ENCODE measurements around the gene WDR27.
"Not testable (repeated sequence)": the region's sequence is repeated elsewhere in the genome, so short reads cannot be mapped to it uniquely, and the experiment has no call there.

The WDR27 gene

GRCh38 chr6:169445661-169446581 lies 255.9 kb downstream of the WDR27 start:
- TF ChIP-seq POLR2A (IDR thresholded peaks at IDR 0.05; ENCODE audit: low read length), result no peak
- no peak for TF ChIP-seq GATA1 (IDR thresholded peaks at IDR 0.05; ENCODE audit: low read depth, low read length)

GRCh38 chr6:169445227-169445626 lies 256.6 kb downstream of the WDR27 start:
- no peak for TF ChIP-seq POLR2A (IDR thresholded peaks at IDR 0.05; ENCODE audit: low read length)
- no peak for TF ChIP-seq GATA1 (IDR thresholded peaks at IDR 0.05; ENCODE audit: low read depth, low read length)
- DNase-seq, result no peak

More at GRCh38 chr6:169445661-169446581, 255.9 kb downstream of the WDR27 start:
- no peak for DNase-seq

- TF ChIP-seq POLR2A (IDR thresholded peaks at IDR 0.05; ENCODE audit: low read length) (no peak), GATA1 (IDR thresholded peaks at IDR 0.05; ENCODE audit: low read depth, low read length) (no peak)
- no peak for DNase-seq
Observed at GRCh38 chr6:169441292-169441691, 260.5 kb downstream of the WDR27 start.

- no peak for DNase-seq
- TF ChIP-seq GATA1 (IDR thresholded peaks at IDR 0.05; ENCODE audit: low read depth, low read length) (no peak), POLR2A (IDR thresholded peaks at IDR 0.05; ENCODE audit: low read length) (no peak)
Observed at GRCh38 chr6:169439710-169440109, 262.1 kb downstream of the WDR27 start.

- DNase-seq, result not testable (repeated sequence)
Observed at GRCh38 chr6:169434554-169434953, 267.3 kb downstream of the WDR27 start.

- TF ChIP-seq GATA1 (IDR thresholded peaks at IDR 0.05; ENCODE audit: low read depth, low read length) (no peak), POLR2A (IDR thresholded peaks at IDR 0.05; ENCODE audit: low read length) (no peak)
- no peak for DNase-seq
Observed at GRCh38 chr6:169429001-169429400, 272.8 kb downstream of the WDR27 start.

- TF ChIP-seq GATA1 (IDR thresholded peaks at IDR 0.05; ENCODE audit: low read depth, low read length) (no peak), POLR2A (IDR thresholded peaks at IDR 0.05; ENCODE audit: low read length) (no peak)
- no peak for DNase-seq
Observed at GRCh38 chr6:169428532-169428931, 273.3 kb downstream of the WDR27 start.

- no peak for DNase-seq
- TF ChIP-seq POLR2A (IDR thresholded peaks at IDR 0.05; ENCODE audit: low read length) (no peak), GATA1 (IDR thresholded peaks at IDR 0.05; ENCODE audit: low read depth, low read length) (no peak)
Observed at GRCh38 chr6:169427856-169428255, 274.0 kb downstream of the WDR27 start.

GRCh38 chr6:169426611-169427010 lies 275.2 kb downstream of the WDR27 start:
- TF ChIP-seq GATA1 (IDR thresholded peaks at IDR 0.05; ENCODE audit: low read depth, low read length), result no peak
- no peak for TF ChIP-seq POLR2A (IDR thresholded peaks at IDR 0.05; ENCODE audit: low read length)
- no peak for DNase-seq

- TF ChIP-seq POLR2A (IDR thresholded peaks at IDR 0.05; ENCODE audit: low read length), result no peak
- no peak for DNase-seq
Observed at GRCh38 chr6:169425628-169426370, 276.0 kb downstream of the WDR27 start.

GRCh38 chr6:169424821-169425240 lies 277.0 kb downstream of the WDR27 start:
- no peak for TF ChIP-seq POLR2A (IDR thresholded peaks at IDR 0.05; ENCODE audit: low read length)
- TF ChIP-seq GATA1 (IDR thresholded peaks at IDR 0.05; ENCODE audit: low read depth, low read length), result no peak
- no peak for DNase-seq

- no peak for DNase-seq
- no peak for TF ChIP-seq POLR2A (IDR thresholded peaks at IDR 0.05; ENCODE audit: low read length)
- TF ChIP-seq GATA1 (IDR thresholded peaks at IDR 0.05; ENCODE audit: low read depth, low read length), result no peak
Observed at GRCh38 chr6:169424149-169424804, 277.6 kb downstream of the WDR27 start.

GRCh38 chr6:169421586-169422264 lies 280.1 kb downstream of the WDR27 start:
- no peak for DNase-seq
- TF ChIP-seq POLR2A (IDR thresholded peaks at IDR 0.05; ENCODE audit: low read length) (no peak), GATA1 (IDR thresholded peaks at IDR 0.05; ENCODE audit: low read depth, low read length) (no peak)

All from erythroblast (primary cell).